HepG2 (cell line): Measurements from ENCODE around the gene KIAA1614. TPM values are rescaled to one million over a fixed set of nuclear protein-coding genes. Genes with fewer than 3 reads are reported as not detected.

Source experiments
- ATAC-seq: fragments of 200-7000 bp; cut with Tn5 transposase; 3 replicates; pipeline ENCODE4 v1.9.1; 2020; ENCODE audit warnings: mild to moderate bottlenecking, moderate library complexity
- BruUV-seq: library from RNA; stranded (reverse); fragments of 400-500 nt; replicated peaks from 2 replicates; lab custom pipeline; 2021; lab: Mats Ljungman, UMichigan
- CTCF ChIA-PET: fragments of 300-600 bp; formaldehyde crosslinking; extraction: SDS; loops from one replicate; lab custom pipeline; 2021; ENCODE audit warnings: low total read pairs, inconsistent platforms, low intra/inter-chr PET ratio; lab: Yijun Ruan, JAX
- POLR2A ChIA-PET: fragments of 350-600 bp; sonication (Branson Sonifier 250); formaldehyde crosslinking; loops from one replicate; lab custom pipeline; 2020; ENCODE audit warnings: antibody characterized with exemption, inconsistent platforms; lab: Yijun Ruan, JAX
- DNase-seq: peaks from one replicate; pipeline ENCODE4 v3.0.0-alpha.2; 2015; ENCODE audit warnings: low spot score
- FAIRE-seq: peaks from 3 replicates; lab custom pipeline; 2011; peaks lifted over from hg19 to GRCh38; lab: Jason Lieb, UNC
- H2AFZ ChIP-seq: one replicate; pipeline ENCODE4 v1.6.1; 2011; ENCODE audit warnings: low read length, inconsistent platforms
- H3K27ac ChIP-seq: fragments of 300-600 bp; 3 replicates; pipeline ENCODE4 v1.8.0; 2011; ENCODE audit warnings: mixed run types, mild to moderate bottlenecking, mixed read lengths, low read length, inconsistent platforms; ENCODE audit not compliant: insufficient read depth; ENCODE audit errors: extremely low read length
- H3K27me3 ChIP-seq, 2 experiments: fragments of 200-600 bp in 1 of 2; 2 replicates in 1 of 2; 3 replicates in 1 of 2; pipeline versions ENCODE4 v1.6.0 to v1.8.0; 2011; ENCODE audit warnings: low read length in 2 of 2, mild to moderate bottlenecking in 2 of 2, moderate library complexity in 2 of 2, inconsistent platforms in 1 of 2; ENCODE audit not compliant: insufficient read depth in 2 of 2, control insufficient read depth in 1 of 2
- H3K36me3 ChIP-seq, 2 experiments: fragments of 200-600 bp in 1 of 2; replicated peaks in 1 of 2; 2 replicates in 1 of 2; 3 replicates in 1 of 2; pipeline versions ENCODE4 v1.5.1 to v1.8.0; 2011; ENCODE audit warnings: low read length in 2 of 2, inconsistent platforms in 1 of 2; ENCODE audit not compliant: insufficient read depth in 2 of 2, control insufficient read depth in 1 of 2
- H3K4me1 ChIP-seq: 2 replicates; pipeline ENCODE4 v1.5.1; 2012; ENCODE audit warnings: low read length, inconsistent platforms; ENCODE audit not compliant: insufficient read depth
- H3K4me2 ChIP-seq: 2 replicates; pipeline ENCODE4 v1.6.0; 2011; ENCODE audit warnings: low read depth, low read length, inconsistent platforms
- H3K4me3 ChIP-seq, 3 experiments: fragments of 200-600 bp in 1 of 3; sonication (generic), shearing (Covaris generic) in 1 of 3; replicated peaks in 1 of 3; 2 replicates each; pipeline ENCODE4 v1.5.1; 2011 to 2016; ENCODE audit warnings: low read length in 3 of 3, inconsistent platforms in 2 of 3, low read depth in 2 of 3, mild to moderate bottlenecking in 2 of 3, control low read depth in 1 of 3, mixed read lengths in 1 of 3; ENCODE audit not compliant: insufficient read depth in 1 of 3
- H3K79me2 ChIP-seq: one replicate; pipeline ENCODE4 v1.6.1; 2011; ENCODE audit warnings: low read length, inconsistent platforms; ENCODE audit not compliant: insufficient read depth
- H3K9ac ChIP-seq: 2 replicates; pipeline ENCODE4 v1.6.0; 2011; ENCODE audit warnings: mild to moderate bottlenecking, low read depth, low read length, inconsistent platforms; ENCODE audit not compliant: insufficient read depth
- H3K9me3 ChIP-seq: 2 replicates; pipeline ENCODE4 v1.5.1; 2012; ENCODE audit warnings: mild to moderate bottlenecking, low read length
- H4K20me1 ChIP-seq: 2 replicates; pipeline ENCODE4 v1.6.0; 2011; ENCODE audit warnings: inconsistent platforms, mild to moderate bottlenecking, low read length, moderate library complexity; ENCODE audit not compliant: insufficient read depth
- AHDC1 ChIP-seq: sonication (generic); formaldehyde crosslinking; IDR thresholded peaks from 2 replicates; pipeline ENCODE4 v1.5.1; 2020; ENCODE audit warnings: mild to moderate bottlenecking, missing genetic modification reagents, borderline replicate concordance
- CREM ChIP-seq, 2 experiments: sonication (generic) in 1 of 2; formaldehyde crosslinking in 1 of 2; IDR thresholded peaks; 2 replicates each; pipeline versions ENCODE4 v1.4.0 to v1.6.1; 2016 to 2020; ENCODE audit warnings: antibody characterized with exemption in 1 of 2, mild to moderate bottlenecking in 1 of 2, missing genetic modification reagents in 1 of 2
- DDIT3 ChIP-seq: sonication (generic); formaldehyde crosslinking; IDR thresholded peaks from 2 replicates; pipeline ENCODE4 v1.4.0; 2020; ENCODE audit warnings: mild to moderate bottlenecking, missing genetic modification reagents
- ETV6 ChIP-seq: sonication (generic); formaldehyde crosslinking; conservative IDR thresholded peaks from 2 replicates; pipeline ENCODE4 v1.4.0; 2020; ENCODE audit warnings: missing genetic modification reagents
- HES4 ChIP-seq: sonication (generic); formaldehyde crosslinking; IDR thresholded peaks from 2 replicates; pipeline ENCODE4 v1.9.0; 2021; ENCODE audit warnings: mild to moderate bottlenecking, missing genetic modification reagents, borderline replicate concordance
- HIC2 ChIP-seq: sonication (generic); formaldehyde crosslinking; IDR thresholded peaks from 2 replicates; pipeline ENCODE4 v1.9.0; 2022; ENCODE audit warnings: low read depth, missing genetic modification reagents
- NR2C2 ChIP-seq: sonication (generic); formaldehyde crosslinking; IDR thresholded peaks from 2 replicates; pipeline ENCODE4 v1.4.0; 2020; ENCODE audit warnings: missing genetic modification reagents, mild to moderate bottlenecking, moderate library complexity, borderline replicate concordance
- ZBTB21 ChIP-seq: sonication (generic); formaldehyde crosslinking; IDR thresholded peaks from 2 replicates; pipeline ENCODE4 v1.4.0; 2020; ENCODE audit warnings: missing genetic modification reagents
- ZFP36L2 ChIP-seq: sonication (generic); formaldehyde crosslinking; IDR thresholded peaks from 2 replicates; pipeline ENCODE4 v1.4.0; 2020; ENCODE audit warnings: missing genetic modification reagents
- ZNF569 ChIP-seq: sonication (generic); formaldehyde crosslinking; IDR thresholded peaks from 2 replicates; pipeline ENCODE4 v1.5.0; 2020; ENCODE audit warnings: mild to moderate bottlenecking, missing genetic modification reagents, moderate library complexity, borderline replicate concordance
- WGBS: methylation state at CpG from one replicate; pipeline ENCODE4 v1.1.6; 2017; ENCODE audit warnings: low lambda C conversion rate; 5-methylcytosine and 5-hydroxymethylcytosine counted together
- in situ Hi-C: cut with HindIII; loops from 2 replicates; pipeline ENCODE4 v1.10.0; 2017; ENCODE audit warnings: low pct_unique_long_range_greater_than_20kb; ENCODE audit not compliant: extremely low pct_ligation_motif_present
- intact Hi-C: fragments of 100-400 bp; cut with micrococcal nuclease; formaldehyde crosslinking; loops from one replicate; pipeline ENCODE4 v1.10.0; 2022; ENCODE audit not compliant: unreplicated experiment
- polyA plus RNA-seq, 8 experiments: library from polyadenylated mRNA; depleted of rRNA in 3 of 8; stranded (reverse) in 7 of 8; unstranded in 1 of 8; fragments of >200 nt; fragmentation: Illumina TruSeq in 4 of 8; extraction: Trizol in 4 of 8; gene quantifications; 2 replicates each; pipeline versions ENCODE4 v1.2.1 to v1.2.3, GENCODE V29; 2011 to 2016; ENCODE audit warnings: low read depth in 4 of 8, missing spikeins in 1 of 8, mixed read lengths in 1 of 8; ENCODE audit not compliant: insufficient read depth in 1 of 8
- total RNA-seq, 5 experiments: library from RNA; depleted of rRNA; stranded (reverse); fragments of >200 nt; fragmentation: Illumina TruSeq; extraction: Trizol; gene quantifications; 2 replicates each; pipeline ENCODE4 v1.2.3, GENCODE V29; 2016; ENCODE audit warnings: low read depth in 1 of 5

Gene KIAA1614
- total and polyA plus RNA-seq, 2 of the 13 experiments (the other 11 are each of a cell fraction or from before 2014, with no cell fraction given) = 0.15 to 0.77 TPM

- ATAC-seq = no peak
- TF ChIP-seq HES4 (no peak), CREM (IDR thresholded peaks at IDR 0.05) (no peak), CREM (CRISPR knock-in tag; IDR thresholded peaks at IDR 0.05) (no peak), ZBTB21 (CRISPR knock-in tag) (no peak)
- Histone ChIP-seq H4K20me1 (no peaks in the 10 kb centered on the region), H3K27me3 (no peaks in the 10 kb centered on the region), H3K9ac (no peak overlapping the region), H3K36me3 (peaks cover 1 to 20% of the 10 kb centered on the region in 2 experiments; a peak in 3 of 5 replicates), H3K79me2 (no peaks in the 10 kb centered on the region), H3K4me2 (no peak overlapping the region), H3K27ac (no peak overlapping the region), H2AFZ (no peak overlapping the region), H3K9me3 (no peaks in the 10 kb centered on the region), H3K4me1 (no peaks in the 10 kb centered on the region), H3K4me3 (no peak overlapping the region)
- WGBS = 91% methylated on average over 4 of the region's 4 CpGs
- no peak for DNase-seq
- POLR2A ChIA-PET = no interaction called here
- no peak for FAIRE-seq
- BruUV-seq = no TSS peak
- in situ Hi-C loops = no loop called here
- intact Hi-C loops = no loop called here
- CTCF ChIA-PET = no interaction called here
These were observed 48.9 kb downstream of the KIAA1614 start for GRCh38 chr1:180961622-180962021.

GRCh38 chr1:180962178-180962577 lies 49.5 kb downstream of the KIAA1614 start:
- Histone ChIP-seq H3K9me3 (no peaks in the 10 kb centered on the region), H3K27ac (no peak overlapping the region), H3K4me3 (no peak overlapping the region), H4K20me1 (no peaks in the 10 kb centered on the region), H3K9ac (no peak overlapping the region), H2AFZ (no peak overlapping the region), H3K4me2 (no peak overlapping the region), H3K27me3 (no peaks in the 10 kb centered on the region), H3K4me1 (no peaks in the 10 kb centered on the region), H3K79me2 (no peaks in the 10 kb centered on the region), H3K36me3 (peaks cover 1 to 20% of the 10 kb centered on the region in 2 experiments; a peak in 3 of 5 replicates)
- DNase-seq (no peak), ATAC-seq (no peak), FAIRE-seq (no peak)
- ChIA-PET CTCF (no interaction called here), POLR2A (no interaction called here)
- no TSS peak for BruUV-seq
- intact Hi-C loops (no loop called here), in situ Hi-C loops (no loop called here)
- 95% methylated on average over 4 of the region's 4 CpGs for WGBS
- no peak for TF ChIP-seq AHDC1
- TF ChIP-seq ETV6 = no peak
- no peak for TF ChIP-seq HIC2 (CRISPR knock-in tag)
- no peak for TF ChIP-seq NR2C2 (CRISPR knock-in tag)
- TF ChIP-seq ZNF569 (CRISPR knock-in tag) = no peak
- TF ChIP-seq ZFP36L2 (CRISPR knock-in tag) = no peak
- TF ChIP-seq DDIT3 (CRISPR knock-in tag) = no peak
